Measurements from ENCODE around the gene SUN1.

SUN1 gene

GRCh38 chr7:895451-896052, 63.3 kb downstream of the SUN1 start:
- no peak for DNase-seq
- peaks cover 5% of the 10 kb centered on the region for H3K9me3 Mint-ChIP-seq
- H3K27me3 Mint-ChIP-seq, result no peaks in the 10 kb centered on the region
- no peak overlapping the region for H3K4me3 Mint-ChIP-seq
- no peak overlapping the region for H3K27ac Mint-ChIP-seq
- H3K4me1 Mint-ChIP-seq, result no peaks in the 10 kb centered on the region
- CTCF ChIA-PET, result no interaction called here
- peaks cover 46% of the 10 kb centered on the region for H3K36me3 Mint-ChIP-seq

DNA sequence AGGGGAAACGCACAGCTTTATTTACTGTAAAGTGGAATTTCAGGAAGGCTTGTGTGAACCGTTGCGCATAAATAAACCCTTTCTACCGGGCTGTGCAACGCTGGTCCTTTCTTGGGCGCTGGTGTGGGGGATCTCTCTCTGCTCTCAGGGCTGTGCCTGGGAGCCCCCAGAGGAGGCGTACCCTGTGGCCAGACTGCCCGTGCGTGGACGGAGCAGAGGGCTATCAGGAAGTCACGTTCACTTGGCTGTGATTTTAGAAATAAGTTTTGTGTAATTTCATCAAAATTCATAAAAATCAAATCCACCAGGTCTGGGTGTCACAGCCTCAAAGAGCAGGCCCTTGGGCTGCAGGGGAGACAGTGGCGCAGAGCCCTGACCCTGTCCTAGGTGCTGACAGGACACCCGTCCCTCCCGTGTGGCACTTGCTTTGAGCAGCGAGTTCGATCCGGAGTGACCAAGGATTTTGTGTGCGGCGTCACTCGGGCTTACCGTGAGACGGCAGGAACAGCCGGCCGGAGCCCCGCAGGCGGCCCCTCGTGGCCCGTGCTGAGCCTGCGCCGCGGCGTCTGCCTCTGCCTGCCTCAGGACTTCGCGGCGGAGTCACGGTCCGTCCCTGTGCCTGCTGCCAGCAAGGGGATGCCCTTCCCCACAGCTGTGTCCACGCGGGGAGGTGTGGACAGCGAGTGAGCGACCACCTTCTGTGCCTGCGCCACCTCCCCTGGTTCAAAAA, 64.2 kb downstream of the SUN1 start:
- Mint-ChIP-seq H3K4me1 (no peaks in the 10 kb centered on the region), H3K4me3 (no peak overlapping the region), H3K27ac (no peak overlapping the region), H3K9me3 (peaks cover 5% of the 10 kb centered on the region), H3K36me3 (peaks cover 37% of the 10 kb centered on the region), H3K27me3 (no peaks in the 10 kb centered on the region)
- no peak for DNase-seq
- CTCF ChIA-PET, result no interaction called here

- no peaks in the 10 kb centered on the region for H3K4me1 Mint-ChIP-seq
These were observed 64.8 kb downstream of the SUN1 start for GRCh38 chr7:897086-897485.

GRCh38 chr7:897771-898376, 65.6 kb downstream of the SUN1 start:
- DNase-seq, result no peak
- CTCF ChIA-PET, result no interaction called here
- H3K36me3 Mint-ChIP-seq, result peaks cover 28% of the 10 kb centered on the region
- H3K27ac Mint-ChIP-seq, result no peak overlapping the region
- no peaks in the 10 kb centered on the region for H3K27me3 Mint-ChIP-seq
- no peaks in the 10 kb centered on the region for H3K9me3 Mint-ChIP-seq
- H3K4me3 Mint-ChIP-seq, result no peak overlapping the region
- no peaks in the 10 kb centered on the region for H3K4me1 Mint-ChIP-seq

More at GRCh38 chr7:897086-897485, 64.8 kb downstream of the SUN1 start:
- DNase-seq, result no peak
- Mint-ChIP-seq H3K27ac (no peak overlapping the region), H3K4me3 (no peak overlapping the region), H3K9me3 (peaks cover 5% of the 10 kb centered on the region), H3K27me3 (no peaks in the 10 kb centered on the region), H3K36me3 (peaks cover 36% of the 10 kb centered on the region)
- CTCF ChIA-PET, result no interaction called here

- no peaks in the 10 kb centered on the region for H3K4me1 Mint-ChIP-seq
- H3K27me3 Mint-ChIP-seq, result no peaks in the 10 kb centered on the region
- no peak overlapping the region for H3K27ac Mint-ChIP-seq
- no peak overlapping the region for H3K4me3 Mint-ChIP-seq
- no peak for DNase-seq
- CTCF ChIA-PET, result no interaction called here
- H3K36me3 Mint-ChIP-seq, result peaks cover 23% of the 10 kb centered on the region
- H3K9me3 Mint-ChIP-seq, result no peaks in the 10 kb centered on the region
These were observed 66.2 kb downstream of the SUN1 start for GRCh38 chr7:898460-898854.

DNA sequence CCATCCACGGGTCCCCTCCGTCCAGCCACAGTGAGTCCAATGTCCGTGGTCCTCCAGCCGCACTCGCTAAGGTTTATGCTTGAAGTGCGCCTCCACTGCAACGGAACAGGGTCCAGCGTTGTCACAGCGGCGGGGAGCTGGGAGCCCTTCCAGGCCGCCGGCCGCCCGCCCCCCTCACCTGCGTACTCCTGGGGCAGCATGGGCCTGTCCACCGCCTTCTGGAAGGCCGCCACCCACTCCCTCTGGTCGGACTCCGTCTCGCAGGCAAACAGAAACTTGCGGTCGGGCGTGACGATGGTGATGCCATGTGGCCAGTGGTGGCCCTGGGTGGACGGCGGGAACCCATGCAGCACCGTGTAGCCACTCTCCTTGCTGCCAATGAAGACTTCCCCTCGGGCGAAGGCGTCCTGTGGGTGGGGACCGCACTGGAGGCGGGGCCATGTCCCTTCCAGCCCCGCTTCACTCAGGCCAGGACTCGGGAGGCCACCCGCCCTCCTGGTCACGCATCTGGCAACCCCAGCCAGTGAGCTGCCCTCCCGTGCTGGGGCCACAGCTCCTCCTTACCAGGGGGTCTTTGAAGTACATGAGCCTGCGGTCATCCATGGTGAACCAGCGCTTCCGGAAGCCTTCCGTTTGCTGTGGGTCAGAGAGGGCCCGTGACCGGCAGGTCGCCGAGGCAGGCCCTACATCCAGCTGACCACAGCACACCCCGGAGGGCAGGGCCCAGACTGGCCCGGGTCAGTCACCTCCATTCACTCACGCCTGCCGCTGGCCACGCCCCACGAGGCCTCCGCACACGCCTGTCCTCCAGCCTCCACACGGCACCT, 66.8 kb downstream of the SUN1 start:
- Mint-ChIP-seq H3K9me3 (no peaks in the 10 kb centered on the region), H3K4me3 (no peak overlapping the region), H3K27ac (no peak overlapping the region), H3K36me3 (peaks cover 19% of the 10 kb centered on the region), H3K4me1 (no peaks in the 10 kb centered on the region), H3K27me3 (no peaks in the 10 kb centered on the region)
- no peak for DNase-seq
- CTCF ChIA-PET, result no interaction called here

DNA sequence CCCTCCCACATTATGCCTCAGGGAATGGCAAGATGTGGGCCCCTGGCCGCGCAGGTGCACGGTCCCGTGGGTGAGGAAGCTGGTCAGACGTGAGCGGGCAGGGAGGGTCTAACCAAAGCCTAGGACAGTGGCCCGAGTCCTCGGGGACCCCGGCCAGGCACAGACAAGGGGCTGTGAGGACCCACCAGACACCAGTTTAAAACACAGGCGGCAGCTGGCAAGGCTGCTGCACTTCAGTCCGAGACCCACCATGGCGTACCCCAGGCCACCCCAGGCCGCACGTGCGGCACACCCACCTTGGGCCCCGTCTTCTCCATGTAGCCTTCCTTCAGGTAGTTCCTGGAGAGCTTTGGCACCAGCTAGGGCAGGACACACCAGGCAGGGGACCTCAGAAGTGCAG, 67.5 kb downstream of the SUN1 start:
- Mint-ChIP-seq H3K9me3 (no peaks in the 10 kb centered on the region), H3K27me3 (no peaks in the 10 kb centered on the region), H3K36me3 (peaks cover 13% of the 10 kb centered on the region), H3K27ac (no peak overlapping the region), H3K4me1 (no peaks in the 10 kb centered on the region), H3K4me3 (no peak overlapping the region)
- CTCF ChIA-PET, result no interaction called here
- no peak for DNase-seq

- DNase-seq, result no peak
- peaks cover 6% of the 10 kb centered on the region for H3K27me3 Mint-ChIP-seq
- no peak overlapping the region for H3K27ac Mint-ChIP-seq
- CTCF ChIA-PET, result interaction anchor here (1.0 kb wide), 1 partner anchor 269 kb away, joined by 3 read pairs; no protein-coding TSS in a partner anchor
- peaks cover 9% of the 10 kb centered on the region for H3K36me3 Mint-ChIP-seq
- no peak overlapping the region for H3K4me3 Mint-ChIP-seq
- H3K9me3 Mint-ChIP-seq, result no peaks in the 10 kb centered on the region
- H3K4me1 Mint-ChIP-seq, result no peaks in the 10 kb centered on the region
These were observed 68.2 kb downstream of the SUN1 start for GRCh38 chr7:900331-901040.

- H3K36me3 Mint-ChIP-seq, result peaks cover 8% of the 10 kb centered on the region
- no peak for DNase-seq
- H3K27me3 Mint-ChIP-seq, result peaks cover 11% of the 10 kb centered on the region
- no peaks in the 10 kb centered on the region for H3K9me3 Mint-ChIP-seq
- CTCF ChIA-PET, result interaction anchor here (1.0 to 1.1 kb wide), 2 partner anchors 269 to 276 kb away, joined by 3 read pairs; no protein-coding TSS in a partner anchor
- H3K4me1 Mint-ChIP-seq, result no peaks in the 10 kb centered on the region
- no peak overlapping the region for H3K27ac Mint-ChIP-seq
- H3K4me3 Mint-ChIP-seq, result no peak overlapping the region
These were observed 68.7 kb downstream of the SUN1 start for GRCh38 chr7:901041-901387.

- CTCF ChIA-PET, result interaction anchor here (1.0 to 1.1 kb wide), 2 partner anchors 268 to 275 kb away, joined by 3 read pairs; no protein-coding TSS in a partner anchor
- DNase-seq, result peak; percentile 71
- Mint-ChIP-seq H3K4me1 (no peaks in the 10 kb centered on the region), H3K4me3 (no peak overlapping the region), H3K9me3 (no peaks in the 10 kb centered on the region), H3K27ac (no peak overlapping the region), H3K27me3 (peaks cover 13% of the 10 kb centered on the region), H3K36me3 (peaks cover 3% of the 10 kb centered on the region)
These were observed 69.3 kb downstream of the SUN1 start for GRCh38 chr7:901388-902154.

DNA sequence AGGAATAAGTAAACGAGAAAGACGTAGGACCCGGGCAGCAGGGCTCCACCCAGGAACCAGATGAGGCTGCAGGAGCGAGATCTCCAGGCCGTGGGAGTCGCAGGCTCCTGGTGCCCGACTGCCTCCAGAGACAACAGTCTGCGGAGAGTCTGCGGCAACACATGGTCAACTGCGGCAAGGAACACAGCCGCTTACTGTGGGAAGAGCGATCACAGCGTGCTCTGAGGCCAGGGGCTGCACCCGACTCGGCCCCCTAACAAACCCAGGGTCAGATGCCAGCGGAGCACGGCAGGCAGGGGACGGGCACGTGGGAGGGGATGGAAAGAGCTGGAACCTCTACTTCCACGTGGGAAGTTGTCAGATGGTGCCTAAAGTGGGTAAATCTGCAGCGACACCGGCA, 70.7 kb downstream of the SUN1 start:
- H3K4me3 Mint-ChIP-seq, result no peak overlapping the region
- H3K27me3 Mint-ChIP-seq, result peaks cover 18% of the 10 kb centered on the region
- no peak overlapping the region for H3K27ac Mint-ChIP-seq
- no peaks in the 10 kb centered on the region for H3K9me3 Mint-ChIP-seq
- H3K4me1 Mint-ChIP-seq, result no peaks in the 10 kb centered on the region
- no peaks in the 10 kb centered on the region for H3K36me3 Mint-ChIP-seq
- DNase-seq, result no peak
- CTCF ChIA-PET, result no interaction called here

DNA sequence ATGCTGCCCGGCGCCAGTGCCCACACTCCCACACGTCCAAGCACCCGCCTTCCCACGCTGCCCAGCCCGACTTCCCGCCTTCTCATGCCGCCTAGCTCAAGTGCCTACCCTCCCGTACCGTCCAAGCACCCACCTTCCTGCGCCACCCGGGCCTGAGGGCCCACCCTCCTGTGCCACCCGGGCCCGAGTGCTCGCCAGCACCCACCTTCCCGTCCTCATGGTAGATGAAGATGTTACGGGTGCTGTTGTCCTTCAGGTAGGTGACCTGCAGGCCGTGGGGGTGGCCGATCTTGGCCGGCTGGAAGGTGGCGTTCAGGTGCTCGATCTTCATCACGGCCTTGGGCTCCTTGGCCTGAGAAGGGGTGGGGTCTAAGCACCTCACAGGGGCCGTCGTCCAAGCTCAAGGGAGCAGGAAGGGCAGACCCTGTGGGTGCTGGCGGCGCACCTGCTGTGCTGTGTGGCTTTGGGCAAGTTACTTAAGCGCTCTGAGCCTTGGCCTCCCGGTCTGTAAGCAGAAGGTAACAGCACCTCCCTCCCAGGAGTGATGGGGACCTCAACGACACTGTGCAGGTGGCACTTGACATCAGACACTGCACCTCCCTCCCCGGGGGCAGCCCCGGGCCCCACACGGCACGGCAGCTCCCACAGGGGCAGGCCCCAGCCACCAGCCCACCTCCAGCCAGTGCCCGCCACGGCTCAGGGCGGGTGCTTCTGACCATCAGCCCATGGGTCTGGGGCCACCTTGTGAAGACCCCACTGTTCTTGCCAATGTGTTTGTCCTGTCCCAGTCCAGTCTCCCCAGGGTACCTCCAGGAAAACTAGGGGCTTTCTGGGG, 71.9 kb downstream of the SUN1 start:
- Mint-ChIP-seq H3K36me3 (no peaks in the 10 kb centered on the region), H3K4me3 (no peak overlapping the region), H3K4me1 (no peaks in the 10 kb centered on the region), H3K27ac (no peak overlapping the region), H3K9me3 (no peaks in the 10 kb centered on the region), H3K27me3 (peaks cover 26% of the 10 kb centered on the region)
- DNase-seq, result no peak
- CTCF ChIA-PET, result no interaction called here

GRCh38 chr7:904847-905246, 72.6 kb downstream of the SUN1 start:
- Mint-ChIP-seq H3K27ac (no peak overlapping the region), H3K4me3 (no peak overlapping the region), H3K4me1 (peaks cover 3% of the 10 kb centered on the region), H3K9me3 (no peaks in the 10 kb centered on the region), H3K27me3 (peaks cover 31% of the 10 kb centered on the region), H3K36me3 (no peaks in the 10 kb centered on the region)
- CTCF ChIA-PET, result no interaction called here
- DNase-seq, result no peak
